Parathyroid adenoma (tissue), 2 donors: ENCODE data around the gene RAPGEF1.

Source experiments
- H2AFZ ChIP-seq: fragments of 300-600 bp; sonication (generic); one replicate; pipeline ENCODE4 v1.7.0; 2017; ENCODE audit warnings: antibody characterized with exemption, mild to moderate bottlenecking
- H3K27ac ChIP-seq: fragments of 300-600 bp; sonication (generic); one replicate; pipeline ENCODE4 v1.7.0; 2017
- H3K27me3 ChIP-seq: fragments of 300-600 bp; sonication (generic); one replicate; pipeline ENCODE4 v1.7.0; 2017; ENCODE audit warnings: low read length; ENCODE audit not compliant: control insufficient read depth, insufficient read depth
- H3K36me3 ChIP-seq: fragments of 300-600 bp; sonication (generic); one replicate; pipeline ENCODE4 v1.7.0; 2017; ENCODE audit warnings: low read length; ENCODE audit not compliant: control insufficient read depth, insufficient read depth
- H3K4me1 ChIP-seq: fragments of 300-600 bp; sonication (generic); one replicate; pipeline ENCODE4 v1.7.0; 2017; ENCODE audit warnings: control low read depth
- H3K4me2 ChIP-seq: fragments of 300-600 bp; sonication (generic); one replicate; pipeline ENCODE4 v1.7.0; 2017; ENCODE audit warnings: low read length
- H3K4me3 ChIP-seq: fragments of 300-600 bp; sonication (generic); one replicate; pipeline ENCODE4 v1.7.0; 2017; ENCODE audit warnings: low read depth, low read length
- H3K79me2 ChIP-seq: fragments of 300-600 bp; sonication (generic); one replicate; pipeline ENCODE4 v1.7.0; 2017; ENCODE audit warnings: control low read depth
- H3K9ac ChIP-seq: fragments of 300-600 bp; sonication (generic); one replicate; pipeline ENCODE4 v1.7.0; 2017; ENCODE audit warnings: mild to moderate bottlenecking
- H3K9me3 ChIP-seq: fragments of 300-600 bp; sonication (generic); one replicate; pipeline ENCODE4 v1.7.0; 2017; ENCODE audit warnings: low read length; ENCODE audit not compliant: control insufficient read depth
- TF ChIP-seq, protein P1 (sequence below): fragments of 300-600 bp; sonication (generic); IDR thresholded peaks from one replicate; pipeline ENCODE4 v1.7.0; 2017; ENCODE audit warnings: antibody characterized with exemption, mild to moderate bottlenecking
- donor health status: primary hyperparathyroidism.

Gene RAPGEF1

DNA sequence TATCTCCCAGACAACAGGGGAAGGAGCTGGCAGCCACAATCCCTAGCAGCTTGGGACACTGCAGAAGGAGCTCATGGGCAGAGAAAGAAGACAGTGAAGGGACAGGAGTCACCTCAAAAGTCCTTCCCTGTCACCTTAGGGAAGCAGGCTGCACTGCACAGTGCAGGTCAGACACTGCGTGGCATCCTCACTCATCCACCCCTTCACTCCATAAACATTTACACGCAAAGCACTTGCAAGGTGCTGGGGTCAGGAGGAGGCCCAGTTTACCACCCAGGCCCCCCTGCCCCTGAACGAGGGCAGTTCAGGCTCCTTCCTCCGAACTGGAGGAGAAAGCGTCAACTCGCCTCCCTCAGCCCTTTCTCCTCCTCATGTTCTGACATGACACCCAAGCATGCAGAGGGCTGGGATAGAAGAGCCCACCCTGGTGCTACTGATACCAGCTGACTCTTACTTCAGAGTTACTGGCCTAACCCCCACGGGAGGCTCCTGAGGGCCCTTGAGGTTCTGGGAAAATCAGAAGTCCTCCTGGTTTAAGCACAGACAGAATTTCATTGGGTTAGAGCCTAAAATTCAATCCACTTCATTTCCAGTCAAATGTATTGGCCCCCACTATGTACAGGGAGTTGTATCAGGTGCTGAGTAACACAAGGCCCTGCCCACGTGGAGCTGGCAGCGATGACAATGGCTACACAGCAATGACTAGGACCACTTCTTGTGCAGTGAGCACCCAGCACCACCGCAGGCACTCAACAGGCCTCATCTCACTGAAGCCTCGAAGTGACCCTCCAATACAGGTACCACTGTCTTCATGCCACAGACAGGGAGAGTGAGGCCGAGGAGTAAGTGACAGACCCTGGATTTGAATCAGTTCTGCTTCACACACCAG lies 70.4 kb downstream of the RAPGEF1 start:
- H3K4me2 ChIP-seq = no peak overlapping the region
- peaks cover 10% of the 10 kb centered on the region for H3K79me2 ChIP-seq
- H3K36me3 ChIP-seq = no peaks in the 10 kb centered on the region
- H3K9ac ChIP-seq = no peak overlapping the region
- no peak overlapping the region for H2AFZ ChIP-seq
- peak overlapping the region; percentile 47 for H3K27ac ChIP-seq
- H3K9me3 ChIP-seq = no peaks in the 10 kb centered on the region
- H3K4me1 ChIP-seq = peaks cover 5% of the 10 kb centered on the region
- H3K27me3 ChIP-seq = no peaks in the 10 kb centered on the region
- TF ChIP-seq, protein P1, sequence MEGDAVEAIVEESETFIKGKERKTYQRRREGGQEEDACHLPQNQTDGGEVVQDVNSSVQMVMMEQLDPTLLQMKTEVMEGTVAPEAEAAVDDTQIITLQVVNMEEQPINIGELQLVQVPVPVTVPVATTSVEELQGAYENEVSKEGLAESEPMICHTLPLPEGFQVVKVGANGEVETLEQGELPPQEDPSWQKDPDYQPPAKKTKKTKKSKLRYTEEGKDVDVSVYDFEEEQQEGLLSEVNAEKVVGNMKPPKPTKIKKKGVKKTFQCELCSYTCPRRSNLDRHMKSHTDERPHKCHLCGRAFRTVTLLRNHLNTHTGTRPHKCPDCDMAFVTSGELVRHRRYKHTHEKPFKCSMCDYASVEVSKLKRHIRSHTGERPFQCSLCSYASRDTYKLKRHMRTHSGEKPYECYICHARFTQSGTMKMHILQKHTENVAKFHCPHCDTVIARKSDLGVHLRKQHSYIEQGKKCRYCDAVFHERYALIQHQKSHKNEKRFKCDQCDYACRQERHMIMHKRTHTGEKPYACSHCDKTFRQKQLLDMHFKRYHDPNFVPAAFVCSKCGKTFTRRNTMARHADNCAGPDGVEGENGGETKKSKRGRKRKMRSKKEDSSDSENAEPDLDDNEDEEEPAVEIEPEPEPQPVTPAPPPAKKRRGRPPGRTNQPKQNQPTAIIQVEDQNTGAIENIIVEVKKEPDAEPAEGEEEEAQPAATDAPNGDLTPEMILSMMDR = no peak
- no peak overlapping the region for H3K4me3 ChIP-seq

DNA sequence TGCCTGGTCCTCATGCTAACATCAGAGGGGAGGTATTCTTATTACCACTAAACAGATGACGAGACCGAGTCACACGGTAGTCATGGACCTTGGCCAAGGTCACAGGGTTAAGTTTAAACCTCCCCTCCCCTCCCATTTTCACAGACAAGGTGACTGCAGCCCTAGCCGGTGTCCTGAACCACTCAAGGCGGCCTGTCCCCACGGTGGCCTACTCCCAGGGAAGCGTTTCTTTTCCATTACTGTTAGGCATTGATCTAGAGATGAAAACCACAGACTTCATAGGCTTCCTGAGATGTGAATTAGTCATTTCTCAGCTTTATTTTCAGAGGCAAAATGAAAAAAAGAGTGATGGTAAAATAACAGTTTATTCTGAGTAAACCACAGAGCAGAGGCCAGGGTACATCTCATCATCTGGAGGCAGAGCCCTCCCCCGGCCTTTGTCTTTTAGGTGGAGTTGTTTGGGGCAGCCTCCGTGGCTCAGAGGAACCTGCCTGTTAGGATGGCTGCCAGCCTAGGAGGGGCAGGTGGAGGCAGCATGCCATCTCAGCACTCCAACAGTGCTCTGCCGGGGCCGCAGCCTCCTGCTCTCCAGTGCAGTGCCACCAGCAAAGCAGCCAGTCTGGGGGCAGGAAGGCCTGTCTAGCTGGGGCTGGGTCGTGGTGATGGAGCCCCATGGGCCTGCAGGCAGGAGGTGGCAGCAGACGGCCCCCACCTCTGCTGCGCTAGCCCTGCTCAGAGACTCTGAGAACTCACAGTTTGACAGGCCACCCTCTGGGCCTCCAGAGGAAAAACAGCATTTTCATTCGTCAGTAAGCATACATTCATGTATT lies 71.2 kb downstream of the RAPGEF1 start:
- Histone ChIP-seq H3K9me3 (no peaks in the 10 kb centered on the region), H3K27me3 (no peaks in the 10 kb centered on the region), H3K9ac (no peak overlapping the region), H3K36me3 (no peaks in the 10 kb centered on the region), H3K4me3 (no peak overlapping the region), H3K4me2 (no peak overlapping the region), H3K79me2 (peaks cover 12% of the 10 kb centered on the region), H3K27ac (peak overlapping the region; percentile 47), H2AFZ (peak overlapping the region; percentile 22), H3K4me1 (peaks cover 5% of the 10 kb centered on the region)
- TF ChIP-seq, protein P1 = no peak

DNA sequence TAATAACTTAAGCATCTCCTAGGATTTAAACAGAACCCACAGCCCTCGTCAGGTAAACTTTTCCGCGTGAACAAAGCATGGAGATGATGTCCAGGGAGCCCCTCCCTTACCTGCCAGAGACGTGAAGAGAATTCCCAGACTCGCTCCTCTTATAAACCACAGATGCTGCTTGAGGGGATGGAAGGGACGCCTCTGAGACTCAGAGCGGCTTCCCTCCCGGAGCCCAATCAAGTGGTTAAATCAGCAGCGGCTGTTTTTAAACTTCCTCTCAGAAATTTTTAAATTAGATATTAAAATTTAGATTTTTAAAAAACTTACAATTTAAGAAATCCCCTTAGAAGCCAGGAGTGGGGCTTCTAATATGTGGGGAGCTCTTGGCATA lies 71.8 kb downstream of the RAPGEF1 start:
- no peaks in the 10 kb centered on the region for H3K27me3 ChIP-seq
- no peak overlapping the region for H2AFZ ChIP-seq
- H3K27ac ChIP-seq = no peak overlapping the region
- H3K4me3 ChIP-seq = no peak overlapping the region
- peaks cover 12% of the 10 kb centered on the region for H3K79me2 ChIP-seq
- no peak overlapping the region for H3K9ac ChIP-seq
- H3K4me1 ChIP-seq = peaks cover 5% of the 10 kb centered on the region
- TF ChIP-seq, protein P1 = no peak
- H3K9me3 ChIP-seq = no peaks in the 10 kb centered on the region
- H3K36me3 ChIP-seq = no peaks in the 10 kb centered on the region
- no peak overlapping the region for H3K4me2 ChIP-seq

DNA sequence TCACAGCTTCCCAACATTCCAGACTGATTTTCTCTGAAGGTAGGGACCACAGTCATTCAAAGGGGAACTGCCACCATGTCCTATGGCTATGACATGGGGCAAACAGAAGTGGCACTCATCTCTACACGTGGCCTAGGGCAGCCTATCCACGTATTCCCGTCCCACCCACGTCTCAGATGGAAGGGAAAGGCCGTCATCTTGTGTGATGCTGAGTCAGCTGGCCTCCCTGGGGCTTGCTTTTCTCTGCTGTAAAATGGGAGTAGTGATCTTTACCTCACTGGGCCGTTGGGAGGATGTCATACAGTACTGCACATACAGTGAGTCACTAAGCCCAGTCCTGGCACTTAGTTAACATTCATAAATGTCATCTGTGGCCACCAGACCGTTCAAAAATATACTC lies 72.3 kb downstream of the RAPGEF1 start:
- no peak overlapping the region for H3K4me2 ChIP-seq
- no peaks in the 10 kb centered on the region for H3K9me3 ChIP-seq
- no peak overlapping the region for H3K4me3 ChIP-seq
- H3K27ac ChIP-seq = no peak overlapping the region
- H3K9ac ChIP-seq = no peak overlapping the region
- peaks cover 11% of the 10 kb centered on the region for H3K79me2 ChIP-seq
- TF ChIP-seq, protein P1 = no peak
- H3K36me3 ChIP-seq = no peaks in the 10 kb centered on the region
- H3K27me3 ChIP-seq = no peaks in the 10 kb centered on the region
- peaks cover 5% of the 10 kb centered on the region for H3K4me1 ChIP-seq
- H2AFZ ChIP-seq = no peak overlapping the region
